Endothelial cell of umbilical vein (primary cell): ENCODE measurements around the gene PLA2G4E. TPM values are rescaled to one million over a fixed set of nuclear protein-coding genes. Genes with fewer than 3 reads are reported as not detected.

Experiments
- BruUV-seq: library from RNA; stranded (reverse); fragments of 400-500 nt; replicated peaks from 2 replicates; lab custom pipeline; 2021; lab: Mats Ljungman, UMichigan
- CTCF ChIA-PET: fragments of 300-600, 350-600 bp; sonication (Branson Sonifier 250); formaldehyde crosslinking; loops from one replicate; lab custom pipeline; 2021; ENCODE audit warnings: antibody characterized with exemption, inconsistent platforms; lab: Charles Lee
- POLR2A ChIA-PET: fragments of 300-600, 350-600 bp; sonication (Branson Sonifier 250); formaldehyde crosslinking; loops from one replicate; lab custom pipeline; 2021; ENCODE audit warnings: antibody characterized with exemption, inconsistent platforms; lab: Charles Lee
- DNase-seq: peaks from one replicate; pipeline ENCODE4 v3.0.0-alpha.2; 2011; ENCODE audit warnings: low read depth, low spot score
- FAIRE-seq: peaks from 2 replicates; lab custom pipeline; 2011; peaks lifted over from hg19 to GRCh38; lab: Jason Lieb, UNC
- H2AFZ ChIP-seq: 2 replicates; pipeline ENCODE4 v1.6.0; 2012; ENCODE audit warnings: low read depth, low read length, control low read depth, inconsistent platforms
- H3K27ac ChIP-seq: 2 replicates; pipeline ENCODE4 v1.5.1; 2011; ENCODE audit warnings: low read depth, mild to moderate bottlenecking, control low read depth, low read length, moderate library complexity; ENCODE audit not compliant: insufficient read depth
- H3K27me3 ChIP-seq, 2 experiments: 2 replicates each; pipeline versions ENCODE4 v1.6.0 to v1.6.1; 2011; ENCODE audit warnings: low read length in 2 of 2, mixed read lengths in 1 of 2; ENCODE audit not compliant: control insufficient read depth in 2 of 2, insufficient read depth in 2 of 2
- H3K36me3 ChIP-seq, 2 experiments: 2 replicates in 1 of 2; 3 replicates in 1 of 2; pipeline ENCODE4 v1.5.1; 2011; ENCODE audit warnings: low read length in 2 of 2, mild to moderate bottlenecking in 1 of 2, moderate library complexity in 1 of 2; ENCODE audit not compliant: control insufficient read depth in 2 of 2, insufficient read depth in 2 of 2; ENCODE audit errors: extremely low read depth in 1 of 2
- H3K4me1 ChIP-seq: 3 replicates; pipeline ENCODE4 v1.5.1; 2011; ENCODE audit warnings: mild to moderate bottlenecking, low read length; ENCODE audit not compliant: control insufficient read depth, insufficient read depth; ENCODE audit errors: extremely low read depth
- H3K4me2 ChIP-seq: 2 replicates; pipeline ENCODE4 v1.6.1; 2011; ENCODE audit warnings: low read length, control low read depth, mixed read lengths; ENCODE audit not compliant: insufficient read depth
- H3K4me3 ChIP-seq, 3 experiments: fragments of 200-600 bp in 1 of 3; sonication (generic), shearing (Covaris generic) in 1 of 3; replicated peaks in 1 of 3; 2 replicates each; pipeline ENCODE4 v1.5.1; 2011 to 2016; ENCODE audit warnings: control low read depth in 3 of 3, low read length in 3 of 3, mild to moderate bottlenecking in 2 of 3, inconsistent platforms in 1 of 3, low read depth in 1 of 3, moderate library complexity in 1 of 3; ENCODE audit not compliant: insufficient read depth in 1 of 3
- H3K79me2 ChIP-seq: 2 replicates; pipeline ENCODE4 v1.6.0; 2012; ENCODE audit warnings: low read length, inconsistent platforms; ENCODE audit not compliant: control insufficient read depth, insufficient read depth
- H3K9ac ChIP-seq: replicated peaks from 2 replicates; pipeline ENCODE3; 2011; ENCODE audit warnings: low read length, control low read depth; ENCODE audit not compliant: insufficient read depth; ENCODE audit errors: extremely low read depth
- H3K9me1 ChIP-seq: replicated peaks from 3 replicates; pipeline ENCODE4 v1.6.0; 2011; ENCODE audit warnings: mild to moderate bottlenecking, low read length; ENCODE audit not compliant: control insufficient read depth, insufficient read depth; ENCODE audit errors: extremely low read depth
- H3K9me3 ChIP-seq: replicated peaks from 2 replicates; pipeline ENCODE4 v1.5.1; 2012; ENCODE audit warnings: low read length, inconsistent platforms; ENCODE audit not compliant: control insufficient read depth, insufficient read depth
- H4K20me1 ChIP-seq: replicated peaks from 2 replicates; pipeline ENCODE3; 2011; ENCODE audit warnings: mild to moderate bottlenecking, low read length; ENCODE audit not compliant: control insufficient read depth, insufficient read depth; ENCODE audit errors: extremely low read depth
- EZH2 ChIP-seq: IDR thresholded peaks from 2 replicates; pipeline ENCODE4 v1.6.1; 2012; ENCODE audit warnings: borderline replicate concordance, low read depth, mild to moderate bottlenecking, moderate library complexity, low read length, inconsistent platforms; ENCODE audit not compliant: severe bottlenecking
- FOS ChIP-seq: IDR thresholded peaks from 2 replicates; pipeline ENCODE4 v1.6.1; 2011; ENCODE audit warnings: mild to moderate bottlenecking, low read length, moderate library complexity, borderline replicate concordance; ENCODE audit not compliant: insufficient read depth
- GATA2 ChIP-seq: IDR thresholded peaks from 2 replicates; pipeline ENCODE4 v1.7.0; 2011; ENCODE audit warnings: low read depth, mild to moderate bottlenecking, moderate library complexity, mixed read lengths, low read length; ENCODE audit not compliant: insufficient read length, insufficient read depth
- JUN ChIP-seq: IDR thresholded peaks from 2 replicates; pipeline ENCODE4 v1.6.1; 2011; ENCODE audit warnings: borderline replicate concordance, low read depth; ENCODE audit not compliant: insufficient read length, insufficient read depth
- MAX ChIP-seq: IDR thresholded peaks from 2 replicates; pipeline ENCODE4 v1.6.1; 2011; ENCODE audit not compliant: insufficient read depth, insufficient read length
- MYC ChIP-seq: IDR thresholded peaks from one replicate; pipeline ENCODE4 v1.6.1; 2011; ENCODE audit warnings: mild to moderate bottlenecking, low read depth, low read length
- POLR2A ChIP-seq: IDR thresholded peaks from 2 replicates; pipeline ENCODE4 v1.6.1; 2012; ENCODE audit warnings: low read depth, mild to moderate bottlenecking, control low read depth, low read length
- POLR2AphosphoS5 ChIP-seq: IDR thresholded peaks from 2 replicates; pipeline ENCODE4 v1.6.1; 2012; ENCODE audit warnings: low read depth, mild to moderate bottlenecking, control low read depth, low read length, moderate library complexity; ENCODE audit not compliant: insufficient read depth
- dilution Hi-C: fragments of 300-500 bp; cut with MboI; formaldehyde crosslinking; loops from one replicate; pipeline ENCODE4 v1.15.0; 2019; ENCODE audit warnings: low sequenced_read_pairs; ENCODE audit not compliant: extremely low pct_ligation_motif_present
- intact Hi-C: fragments of 100-400 bp; cut with micrococcal nuclease; formaldehyde crosslinking; loops from one replicate; pipeline ENCODE4 v1.10.0; 2022
- polyA plus RNA-seq, 4 experiments: library from polyadenylated mRNA; depleted of rRNA in 3 of 4; stranded (reverse) in 3 of 4; unstranded in 1 of 4; fragments of >200 nt; gene quantifications; 2 replicates each; pipeline versions ENCODE4 v1.2.1 to v1.2.3, GENCODE V29; 2011 to 2012; ENCODE audit warnings: missing spikeins in 1 of 4
- total RNA-seq: library from RNA; stranded (reverse); gene quantifications from 2 replicates; pipeline ENCODE4 v1.2.3, GENCODE V29; 2021
- TF ChIP-seq, protein P1 (sequence below), 2 donors: IDR thresholded peaks; 1 replicate in 1 of 2; 2 replicates in 1 of 2; pipeline ENCODE4 v1.5.1; 2011; ENCODE audit warnings: low read length in 2 of 2, mild to moderate bottlenecking in 2 of 2, moderate library complexity in 2 of 2, control low read depth in 1 of 2, inconsistent platforms in 1 of 2, low read depth in 1 of 2; ENCODE audit not compliant: insufficient read depth in 1 of 2; ENCODE audit errors: extremely low read depth in 1 of 2

The PLA2G4E gene
- total and polyA plus RNA-seq, 2 donors (not counting 3 experiments of a cell fraction or from before 2014, with no cell fraction given): not detected

- intact Hi-C loops: no loop called here
- POLR2A ChIA-PET: no interaction called here
- H3K4me3 ChIP-seq: no peak overlapping the region
- no peak for DNase-seq
- dilution Hi-C loops: no loop called here
- H3K9ac ChIP-seq: no peak overlapping the region
- peaks cover 2% of the 10 kb centered on the region for H3K4me1 ChIP-seq
- BruUV-seq: no TSS peak
- H3K9me3 ChIP-seq: no peaks in the 10 kb centered on the region
- TF ChIP-seq POLR2AphosphoS5 (no peak), JUN (no peak), POLR2A (no peak), MYC (no peak), FOS (no peak), MAX (no peak), GATA2 (no peak), EZH2 (no peak)
- TF ChIP-seq, protein P1, sequence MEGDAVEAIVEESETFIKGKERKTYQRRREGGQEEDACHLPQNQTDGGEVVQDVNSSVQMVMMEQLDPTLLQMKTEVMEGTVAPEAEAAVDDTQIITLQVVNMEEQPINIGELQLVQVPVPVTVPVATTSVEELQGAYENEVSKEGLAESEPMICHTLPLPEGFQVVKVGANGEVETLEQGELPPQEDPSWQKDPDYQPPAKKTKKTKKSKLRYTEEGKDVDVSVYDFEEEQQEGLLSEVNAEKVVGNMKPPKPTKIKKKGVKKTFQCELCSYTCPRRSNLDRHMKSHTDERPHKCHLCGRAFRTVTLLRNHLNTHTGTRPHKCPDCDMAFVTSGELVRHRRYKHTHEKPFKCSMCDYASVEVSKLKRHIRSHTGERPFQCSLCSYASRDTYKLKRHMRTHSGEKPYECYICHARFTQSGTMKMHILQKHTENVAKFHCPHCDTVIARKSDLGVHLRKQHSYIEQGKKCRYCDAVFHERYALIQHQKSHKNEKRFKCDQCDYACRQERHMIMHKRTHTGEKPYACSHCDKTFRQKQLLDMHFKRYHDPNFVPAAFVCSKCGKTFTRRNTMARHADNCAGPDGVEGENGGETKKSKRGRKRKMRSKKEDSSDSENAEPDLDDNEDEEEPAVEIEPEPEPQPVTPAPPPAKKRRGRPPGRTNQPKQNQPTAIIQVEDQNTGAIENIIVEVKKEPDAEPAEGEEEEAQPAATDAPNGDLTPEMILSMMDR (IDR thresholded peaks at IDR 0.05; ENCODE audit: extremely low read depth in 1 of 2, insufficient read depth in 1 of 2, low read depth in 1 of 2, low read length in 2 of 2): no peak
- CTCF ChIA-PET: interaction anchor here (0.9 to 2.4 kb wide), 2 partner anchors 17 to 47 kb away, joined by 3 to 6 read pairs; no protein-coding TSS in a partner anchor
- H2AFZ ChIP-seq: no peak overlapping the region
- H4K20me1 ChIP-seq: no peaks in the 10 kb centered on the region
- no peak overlapping the region for H3K4me2 ChIP-seq
- no peak for FAIRE-seq
- no peaks in the 10 kb centered on the region for H3K36me3 ChIP-seq
- peaks cover 4 to 5% of the 10 kb centered on the region in 2 experiments for H3K27me3 ChIP-seq
- H3K27ac ChIP-seq: no peak overlapping the region
- no peaks in the 10 kb centered on the region for H3K79me2 ChIP-seq
- H3K9me1 ChIP-seq: no peaks in the 10 kb centered on the region
Observed at GRCh38 chr15:42036966-42037365, 16.1 kb upstream of the PLA2G4E start.
